ENCODE measurements around the gene PGLYRP4. TPM values are rescaled to one million over a fixed set of nuclear protein-coding genes. Genes with fewer than 3 reads are reported as not detected.
A peak's percentile ranks its signal among the peaks of the same experiment; 100 is the strongest.
"Not testable (repeated sequence)": the region's sequence is repeated elsewhere in the genome, so short reads cannot be mapped to it uniquely, and the experiment has no call there.

Gene PGLYRP4
- total RNA-seq, 1 donor from 2014 or later = not detected

GRCh38 chr1:153357853-153358690 is 9.4 kb upstream of the PGLYRP4 start, which contains the start of gene S100A9:
Gene S100A9 (plus strand): TSS chr1:153357854. CDS start chr1:153358284, 430 bp downstream.
- FAIRE-seq = no peak

DNA sequence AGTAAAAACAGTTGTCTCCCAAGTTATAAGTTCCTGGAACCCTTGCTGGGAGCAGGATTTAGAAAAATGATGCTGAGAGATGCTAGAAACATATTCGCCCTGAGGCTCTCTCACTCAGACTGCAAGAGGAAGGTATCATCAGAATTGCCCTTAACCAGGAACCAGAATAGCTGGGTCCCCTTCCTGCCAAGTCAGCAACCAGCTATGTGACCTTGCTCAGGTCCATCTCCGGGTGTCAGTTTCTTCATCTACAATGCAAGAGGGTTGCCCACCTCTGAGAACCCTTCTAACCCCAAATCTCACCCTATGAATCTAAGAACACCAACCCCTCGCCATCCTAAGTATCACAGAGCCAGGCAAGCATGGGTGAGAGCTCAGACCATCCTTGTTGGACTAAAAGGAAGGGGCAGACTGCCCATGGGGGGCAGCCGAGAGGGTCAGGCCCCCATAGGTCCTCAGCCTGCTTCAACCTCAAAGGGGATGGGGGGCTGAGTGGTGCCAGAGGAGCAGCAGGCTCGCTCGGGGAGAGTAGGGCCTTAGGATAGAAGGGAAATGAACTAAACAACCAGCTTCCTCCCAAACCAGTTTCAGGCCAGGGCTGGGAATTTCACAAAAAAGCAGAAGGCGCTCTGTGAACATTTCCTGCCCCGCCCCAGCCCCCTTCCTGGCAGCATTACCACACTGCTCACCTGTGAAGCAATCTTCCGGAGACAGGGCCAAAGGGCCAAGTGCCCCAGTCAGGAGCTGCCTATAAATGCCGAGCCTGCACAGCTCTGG is 8.6 kb upstream of the PGLYRP4 start:
- DNase-seq (ENCODE audit: low spot score in 2 of 2) (no peak), FAIRE-seq (no peak)

More at GRCh38 chr1:153357853-153358690, 9.4 kb upstream of the PGLYRP4 start, which contains the start of gene S100A9:
- no peak for DNase-seq (ENCODE audit: low spot score in 2 of 2)

DNA sequence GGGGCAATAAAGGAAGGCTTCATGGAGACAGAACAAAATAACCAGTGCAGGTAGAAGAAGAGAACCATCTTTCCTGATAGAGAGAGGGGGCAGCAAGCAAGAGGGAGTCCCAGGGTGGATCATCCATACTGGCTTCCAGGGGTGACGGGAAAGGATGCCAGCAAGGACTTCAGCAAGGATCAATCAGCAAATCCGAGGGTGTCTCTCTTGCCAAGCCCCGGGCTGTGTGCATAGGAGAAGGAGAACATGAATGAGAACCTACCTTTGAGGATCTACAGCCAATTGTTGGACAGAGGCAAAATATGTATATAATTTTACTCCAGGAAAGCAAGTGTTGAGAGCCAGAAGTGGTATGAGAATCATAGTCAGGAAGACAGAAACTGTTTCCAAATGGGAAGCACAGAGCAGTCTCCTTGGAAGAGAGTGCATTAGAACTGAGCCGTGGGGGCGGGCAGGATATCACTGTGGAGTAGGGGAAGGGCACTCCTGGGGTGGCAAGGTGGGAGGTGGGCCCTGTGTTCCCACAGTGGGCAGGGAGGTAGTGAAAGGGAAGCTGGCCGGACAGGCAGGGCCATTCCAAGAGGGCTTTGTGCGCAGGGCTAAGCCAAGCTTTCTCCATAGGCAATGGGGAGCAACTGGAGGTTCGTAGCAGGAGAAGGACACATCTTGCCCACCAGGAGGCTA is 7.9 kb upstream of the PGLYRP4 start:
- no peak for DNase-seq (ENCODE audit: low spot score in 2 of 2)
- FAIRE-seq = no peak

- FAIRE-seq = no peak
Measured at GRCh38 chr1:153355445-153356071, 6.9 kb upstream of the PGLYRP4 start.

DNA sequence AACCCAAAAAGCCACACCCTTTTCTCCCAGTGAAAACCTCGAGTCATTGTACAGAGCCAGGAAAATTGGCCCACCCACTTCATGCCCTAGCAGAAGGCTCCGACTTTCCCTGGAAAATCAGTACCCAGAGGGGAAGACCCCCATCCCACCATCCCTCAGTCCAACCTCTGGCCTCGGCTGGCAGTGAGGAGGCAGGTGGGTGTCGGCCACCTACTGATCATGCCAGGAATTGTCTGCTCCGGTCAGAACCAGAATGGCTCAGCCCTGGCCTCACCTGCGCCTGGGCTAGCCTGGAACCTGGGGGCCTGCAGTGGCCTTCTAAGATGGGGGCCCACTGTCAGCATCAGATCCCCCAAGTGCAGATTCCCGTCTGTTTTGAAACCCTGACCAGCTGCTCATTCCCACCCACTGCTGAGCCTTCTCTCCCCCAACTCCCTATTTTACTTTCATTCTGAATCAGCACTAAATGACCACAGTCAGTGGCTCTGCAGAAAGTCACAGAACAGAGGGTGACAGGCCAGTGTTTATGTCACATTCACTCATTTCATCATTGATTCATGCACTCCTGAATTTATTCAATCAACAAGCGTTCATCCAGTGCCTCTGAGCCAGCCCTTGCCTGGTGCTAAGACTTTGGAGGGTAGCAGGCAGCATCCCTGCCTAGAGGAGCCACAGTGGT is 6.0 kb upstream of the PGLYRP4 start:
- FAIRE-seq (no peak), DNase-seq (ENCODE audit: low spot score in 2 of 2) (no peak)

More at GRCh38 chr1:153355445-153356071, 6.9 kb upstream of the PGLYRP4 start:
- no peak for DNase-seq (ENCODE audit: low spot score in 2 of 2)

DNA sequence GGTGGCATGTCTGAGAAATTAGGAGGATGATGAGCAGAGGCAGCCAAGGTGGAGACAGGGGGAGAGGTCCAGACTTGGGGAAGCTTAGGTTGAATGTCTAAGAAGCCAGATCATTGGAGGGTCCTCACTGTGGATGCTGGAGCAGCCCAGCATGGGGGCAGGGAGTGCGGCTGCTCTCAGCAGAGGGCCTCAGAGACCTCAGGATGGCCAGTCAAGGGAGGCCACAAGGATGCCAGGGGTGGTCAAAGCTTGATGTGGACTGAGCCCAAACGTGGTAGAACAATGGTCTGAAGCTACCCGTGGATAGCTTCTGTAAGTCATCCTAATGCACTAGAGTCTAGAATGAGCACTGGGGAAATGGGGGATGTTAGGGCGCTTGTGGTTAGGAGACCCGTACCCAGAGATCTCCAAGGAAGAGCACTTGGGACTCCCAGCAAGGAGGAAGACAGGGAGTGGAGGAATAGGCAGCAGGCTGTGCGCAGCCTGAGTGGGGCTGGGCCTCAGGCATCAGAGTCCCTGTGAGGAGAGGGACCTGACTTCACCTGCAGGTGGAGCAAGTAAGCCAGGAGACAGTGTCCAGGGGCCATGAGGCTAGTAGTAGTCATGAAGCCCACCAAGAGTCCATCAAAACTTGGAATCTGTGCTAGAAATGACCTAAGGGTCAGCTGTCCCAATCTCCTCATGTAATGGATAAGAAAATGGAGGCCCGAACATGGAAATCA is 4.7 kb upstream of the PGLYRP4 start:
- FAIRE-seq (no peak), DNase-seq (ENCODE audit: low spot score in 2 of 2) (no peak)

DNA sequence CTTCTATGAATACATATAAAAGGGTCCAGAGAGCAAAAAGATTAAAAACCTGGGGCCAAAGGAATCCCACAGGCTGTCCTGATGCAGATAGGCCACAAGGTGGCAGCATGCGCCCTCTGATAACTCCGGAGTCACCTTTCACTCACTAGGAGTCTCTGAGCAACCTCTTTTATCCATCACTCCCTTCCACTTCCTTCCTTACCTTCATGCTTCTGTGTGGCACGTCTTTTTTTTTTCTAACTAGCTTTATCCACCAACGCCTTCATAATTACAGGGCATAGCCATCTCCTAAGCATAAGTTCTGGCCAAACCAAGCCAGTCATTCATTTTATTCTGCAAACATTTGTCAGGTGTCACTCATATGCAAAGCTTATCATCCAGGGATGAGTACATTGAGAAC is 3.9 kb upstream of the PGLYRP4 start:
- FAIRE-seq = peak; percentile 6
- peak; percentile 48 to 78 for DNase-seq (ENCODE audit: low spot score in 2 of 2)

DNA sequence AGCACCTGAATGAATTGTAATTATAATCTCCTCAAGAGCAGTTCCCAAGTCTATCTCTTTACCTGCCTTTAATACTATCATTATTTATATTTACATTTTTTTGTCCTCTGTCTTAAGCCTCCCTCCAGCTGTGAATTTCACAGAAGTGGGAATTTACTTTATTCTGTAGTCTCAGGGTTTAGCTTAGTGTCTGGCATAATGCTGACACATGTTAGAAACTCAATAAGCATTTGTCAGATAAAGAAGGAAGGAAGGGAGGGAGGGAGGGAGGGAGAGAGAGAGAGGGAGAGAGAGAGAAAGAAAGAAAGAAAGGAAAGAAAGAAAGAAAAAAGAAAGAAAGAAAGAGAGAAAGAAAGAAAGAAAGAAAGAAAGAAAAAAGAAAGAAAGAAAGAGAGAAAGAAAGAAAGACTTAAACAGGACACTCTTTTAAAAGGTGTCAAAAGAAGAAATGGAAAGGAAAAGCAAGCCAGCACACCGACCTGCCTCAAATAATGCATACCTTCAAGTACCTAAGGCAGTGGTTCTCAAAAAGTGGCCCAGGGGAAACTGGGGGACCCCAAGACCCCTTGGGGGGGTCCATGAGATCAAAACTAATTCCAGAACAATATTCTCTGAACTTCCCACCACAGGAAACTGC is 1.8 kb upstream of the PGLYRP4 start:
- FAIRE-seq (no peak), DNase-seq (ENCODE audit: low spot score in 2 of 2) (no peak)

DNA sequence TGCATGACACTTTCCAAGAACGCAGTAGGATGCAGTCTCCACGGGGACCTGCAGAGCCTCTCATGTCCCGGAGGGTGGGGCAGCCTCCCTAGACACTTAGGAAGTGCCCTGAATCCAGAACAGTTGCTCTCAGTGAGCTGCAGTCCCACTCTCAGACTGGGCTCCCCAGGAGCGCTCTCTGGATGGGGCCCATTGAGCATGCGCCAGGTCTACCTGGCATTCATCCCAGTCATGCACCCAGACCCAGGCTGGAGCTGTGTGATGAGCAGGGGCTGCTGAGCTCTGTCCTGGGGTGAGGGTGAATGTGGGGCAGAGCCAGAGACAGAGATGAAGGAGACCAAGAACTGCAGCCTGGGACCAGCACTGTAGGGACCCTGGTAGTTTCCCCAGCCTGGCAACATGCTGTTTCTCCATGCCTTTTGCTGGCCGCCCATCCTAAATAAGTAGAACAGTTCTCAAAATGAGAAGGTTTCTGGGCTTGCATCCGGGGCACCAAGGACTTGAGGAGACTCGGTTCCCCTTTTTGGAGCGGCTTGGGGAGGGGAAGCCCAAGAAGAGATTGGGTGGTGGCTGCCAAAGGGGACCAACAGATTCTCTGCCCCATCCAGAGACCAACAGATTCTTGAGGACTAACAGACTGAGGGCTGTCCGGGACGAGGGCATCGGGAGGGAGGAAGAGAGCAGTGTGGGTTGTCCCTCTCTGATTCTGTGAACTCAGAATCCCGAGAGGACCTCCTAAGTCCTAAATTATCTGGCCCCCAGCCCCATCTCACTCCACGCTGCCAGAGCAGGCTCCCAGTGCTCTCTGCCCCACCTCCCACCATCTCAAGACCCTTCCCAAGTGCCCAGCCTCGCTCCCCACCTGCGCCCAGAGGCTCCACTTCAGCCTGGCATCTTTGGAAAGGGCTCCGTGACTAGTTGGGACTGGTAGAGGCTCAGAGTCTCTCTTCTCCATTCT is 1.0 kb upstream of the PGLYRP4 start:
- DNase-seq (ENCODE audit: low spot score in 2 of 2) (no peak), FAIRE-seq (no peak)

- FAIRE-seq (no peak), DNase-seq (ENCODE audit: low spot score in 2 of 2) (no peak)
Measured at GRCh38 chr1:153347856-153348255, 785 bp downstream of the PGLYRP4 start.

- not testable (repeated sequence) for DNase-seq (ENCODE audit: low spot score in 2 of 2); FAIRE-seq
Measured at GRCh38 chr1:153347049-153347448, 1.6 kb downstream of the PGLYRP4 start.

GRCh38 chr1:153346077-153346723 is 2.4 kb downstream of the PGLYRP4 start:
- DNase-seq (ENCODE audit: low spot score in 2 of 2) (no peak), FAIRE-seq (no peak)

DNA sequence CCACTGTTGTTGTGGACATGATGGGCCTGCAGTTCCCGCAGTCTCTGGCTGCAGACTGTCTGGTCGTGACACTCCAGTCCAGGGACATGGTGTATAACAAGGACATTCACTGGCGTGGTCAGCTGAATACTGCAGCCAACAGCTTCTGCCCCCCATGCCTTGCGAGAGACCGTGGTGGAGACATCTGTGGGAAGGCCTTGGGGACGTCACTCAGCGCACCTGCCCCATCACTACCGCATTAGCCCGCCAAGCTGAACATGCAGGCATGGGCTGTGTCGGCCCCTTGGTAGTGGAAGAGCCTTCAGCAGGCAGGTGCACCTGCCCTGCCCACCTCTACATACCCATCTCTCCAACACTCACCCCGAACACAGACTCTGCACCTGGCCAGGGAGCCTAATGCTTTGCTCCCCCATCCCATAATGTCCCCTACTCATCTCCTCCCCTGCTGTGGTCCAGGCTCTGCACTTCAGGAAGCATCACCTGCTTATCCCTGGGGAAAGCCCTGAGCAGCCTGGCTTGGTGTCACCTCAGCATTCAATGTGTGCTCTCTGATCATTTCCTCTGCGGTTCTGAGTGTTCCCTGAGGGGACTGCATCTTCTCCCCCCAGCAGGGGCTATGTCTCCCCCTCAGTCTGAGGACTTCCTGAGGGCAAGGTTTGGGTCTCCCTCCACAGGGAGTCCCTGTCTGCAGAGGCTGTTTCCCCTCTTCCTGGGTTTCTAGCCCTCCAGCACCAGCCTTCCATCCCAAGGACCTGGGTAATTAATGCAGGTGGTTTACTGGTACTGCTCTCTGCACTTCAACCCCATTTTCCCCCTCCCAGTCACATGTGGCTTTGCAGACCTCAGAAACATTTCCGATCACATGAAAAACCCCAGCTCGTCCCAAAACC is 3.2 kb downstream of the PGLYRP4 start:
- FAIRE-seq (no peak), DNase-seq (ENCODE audit: low spot score in 2 of 2) (no peak)

GRCh38 chr1:153344718-153345025 is 4.0 kb downstream of the PGLYRP4 start:
- no peak for FAIRE-seq

DNA sequence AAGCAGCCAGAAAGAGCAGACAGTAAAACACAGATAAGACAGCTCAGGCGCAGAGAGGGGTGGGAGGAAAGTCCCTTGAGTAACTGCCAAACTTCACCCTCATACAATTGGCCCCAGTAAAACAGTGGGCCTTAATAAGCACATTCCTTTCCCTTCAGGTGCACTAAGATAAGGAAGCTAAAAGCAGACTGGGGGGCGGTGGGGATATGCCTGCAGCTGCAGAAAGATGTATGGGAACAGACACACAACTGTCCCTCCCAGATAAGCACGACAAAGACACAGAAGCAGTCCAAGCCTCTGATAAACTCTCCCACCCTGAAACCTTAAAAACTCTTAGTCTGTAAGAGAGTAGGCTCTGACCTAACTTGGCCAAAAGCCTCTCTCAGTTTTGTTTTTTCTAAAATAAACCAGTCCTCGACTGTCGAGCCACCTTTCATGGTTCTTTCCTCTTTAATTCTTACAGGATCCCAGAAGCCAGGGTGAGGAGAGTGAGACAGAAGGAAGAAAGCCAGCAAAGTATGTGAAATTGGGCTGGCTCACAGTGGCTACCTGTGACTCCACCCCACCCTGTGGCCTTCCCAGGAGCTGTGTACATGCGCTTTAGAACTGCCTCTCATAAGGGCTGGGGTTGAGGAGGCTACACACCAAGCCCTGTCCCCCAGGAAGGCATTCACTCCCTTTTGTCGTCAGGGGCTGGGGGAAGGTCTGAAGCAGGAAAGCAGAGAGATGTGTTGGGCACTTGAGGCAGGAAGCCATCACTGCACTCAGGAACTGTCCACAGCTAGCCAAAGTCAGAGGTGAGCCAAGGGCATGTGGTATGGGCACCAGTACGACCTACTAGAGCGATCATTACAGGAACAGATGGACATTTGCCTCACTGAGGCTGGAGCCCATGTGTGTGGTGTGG is 4.6 kb downstream of the PGLYRP4 start:
- DNase-seq (ENCODE audit: low spot score in 2 of 2) = no peak
- no peak for FAIRE-seq

More at GRCh38 chr1:153344718-153345025, 4.0 kb downstream of the PGLYRP4 start:
- no peak for DNase-seq (ENCODE audit: low spot score in 2 of 2)
